ENCODE data around the gene WDR7.
"Not testable (repeated sequence)": the region's sequence is repeated elsewhere in the genome, so short reads cannot be mapped to it uniquely, and the experiment has no call there.

The WDR7 gene

GRCh38 chr18:56650944-56651770, at the start of gene WDR7:
Gene WDR7 (plus strand): TSS chr18:56651359. CDS start chr18:56672516, 21,157 bp downstream.
- DNase-seq = peak; percentile 98

DNA sequence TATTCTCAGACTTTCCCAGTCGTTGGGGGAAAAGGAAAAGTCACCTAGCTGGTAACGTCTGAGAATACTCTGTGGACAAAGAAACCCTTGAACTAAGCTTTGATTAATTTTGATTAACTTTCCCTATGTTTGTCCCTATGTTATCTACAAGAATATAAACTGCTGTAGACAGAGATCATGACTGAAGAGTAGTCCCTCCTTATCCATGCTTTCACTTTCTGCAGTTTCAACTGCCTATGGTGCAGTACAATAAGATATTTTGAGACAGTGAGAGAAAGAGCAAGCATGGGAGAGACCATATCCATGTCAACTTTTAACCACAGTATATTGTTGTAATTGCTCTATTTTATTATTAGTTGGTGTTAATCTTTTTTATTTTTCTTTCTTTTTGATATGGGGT, 44.5 kb upstream of the WDR7 start:
- DNase-seq = no peak

DNA sequence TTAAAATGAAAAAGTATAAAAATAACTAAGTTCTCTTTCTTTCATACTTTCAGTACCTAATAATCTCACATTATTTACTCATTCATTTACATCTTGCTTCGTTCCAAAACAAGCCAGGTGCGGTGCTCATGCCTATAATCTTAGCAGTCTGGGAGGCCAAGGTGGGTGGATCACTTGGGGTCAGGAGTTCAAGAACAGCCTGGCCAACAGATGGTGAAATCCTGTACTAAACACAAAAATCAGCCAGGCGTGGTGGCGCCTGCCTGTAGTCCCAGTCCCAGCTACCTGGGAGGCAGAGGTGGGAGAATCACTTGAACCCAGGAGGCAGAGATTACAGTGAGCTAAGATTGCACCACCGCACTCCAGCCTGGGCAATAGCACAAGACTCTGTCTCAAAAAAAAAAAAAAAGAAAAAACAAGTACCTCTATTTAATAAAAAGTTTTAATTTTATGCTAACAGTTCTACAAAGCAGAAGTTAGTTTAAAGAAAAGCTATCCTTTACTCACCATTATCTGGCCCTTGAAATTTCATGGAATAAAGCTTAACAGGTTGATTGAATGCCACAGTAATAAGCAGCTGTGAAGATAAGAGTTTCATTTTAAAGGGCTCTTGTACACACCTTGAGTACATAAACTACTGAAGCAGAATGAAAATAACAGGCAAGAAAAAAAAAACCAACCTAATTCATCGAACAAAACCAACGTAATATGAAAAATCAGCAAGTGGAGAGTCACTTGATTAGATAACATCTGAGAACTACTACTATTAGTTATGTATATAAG, 35.2 kb upstream of the WDR7 start:
- DNase-seq = no peak

DNA sequence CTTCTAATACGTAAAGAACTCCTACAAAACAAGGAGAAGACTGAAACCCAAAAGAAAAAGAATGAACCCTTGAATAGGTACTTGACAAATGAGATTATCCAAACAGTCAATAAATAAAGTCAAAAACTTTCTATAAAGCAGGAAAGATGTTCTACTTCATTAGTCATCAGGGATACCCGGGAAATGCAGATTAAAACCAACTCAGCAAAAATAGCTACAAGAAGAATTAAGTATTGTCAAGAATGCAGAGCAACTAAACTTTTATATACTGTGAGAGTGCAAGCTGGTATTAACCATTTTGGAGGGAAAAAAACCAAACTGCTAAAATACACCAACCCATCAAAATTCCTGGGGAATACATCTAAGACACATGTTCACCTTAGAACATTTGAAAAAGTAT, 23.2 kb upstream of the WDR7 start:
- DNase-seq = no peak

DNA sequence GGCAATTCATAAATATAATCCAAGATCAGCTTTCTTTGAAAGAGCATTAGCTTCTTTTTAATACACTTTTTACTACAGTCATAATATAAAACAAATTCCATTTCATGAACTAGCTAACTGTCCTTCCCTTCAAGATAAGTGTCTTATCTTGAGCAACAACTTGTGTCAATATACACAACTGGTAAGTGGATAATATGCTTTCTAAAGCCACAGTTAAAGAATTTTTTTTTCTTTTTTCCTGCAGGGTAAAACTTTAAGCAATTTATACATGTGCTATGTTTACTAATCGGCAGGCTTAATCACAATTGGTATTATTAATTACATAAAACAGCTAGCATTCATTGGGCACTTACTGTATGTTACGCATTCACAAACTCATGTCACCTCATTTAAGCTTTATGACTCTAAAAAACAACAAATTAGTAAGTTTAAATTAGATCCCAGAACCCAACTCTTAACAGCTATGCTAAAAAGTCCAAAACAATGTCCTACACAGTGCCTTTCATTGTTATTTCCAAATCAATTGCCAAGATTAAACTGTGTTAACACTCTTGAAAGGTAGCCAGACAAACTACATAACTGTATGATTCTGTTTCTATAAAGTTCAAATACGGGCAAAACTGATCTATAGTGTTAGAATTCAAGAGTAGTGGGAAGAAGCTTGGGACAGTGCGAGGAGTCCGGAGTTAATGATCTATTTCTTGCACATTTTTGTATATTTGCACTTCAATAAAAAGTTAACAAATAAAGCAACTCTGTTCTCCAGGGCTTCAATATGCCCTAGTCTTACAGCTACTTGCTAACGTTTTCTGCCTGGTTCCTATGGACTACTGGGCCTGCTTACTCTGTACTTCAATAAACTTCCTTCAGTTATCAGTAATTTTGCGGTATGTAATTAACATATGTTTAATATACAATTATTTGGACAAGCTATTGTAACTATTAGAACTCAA, 18.8 kb upstream of the WDR7 start:
- DNase-seq = no peak

DNA sequence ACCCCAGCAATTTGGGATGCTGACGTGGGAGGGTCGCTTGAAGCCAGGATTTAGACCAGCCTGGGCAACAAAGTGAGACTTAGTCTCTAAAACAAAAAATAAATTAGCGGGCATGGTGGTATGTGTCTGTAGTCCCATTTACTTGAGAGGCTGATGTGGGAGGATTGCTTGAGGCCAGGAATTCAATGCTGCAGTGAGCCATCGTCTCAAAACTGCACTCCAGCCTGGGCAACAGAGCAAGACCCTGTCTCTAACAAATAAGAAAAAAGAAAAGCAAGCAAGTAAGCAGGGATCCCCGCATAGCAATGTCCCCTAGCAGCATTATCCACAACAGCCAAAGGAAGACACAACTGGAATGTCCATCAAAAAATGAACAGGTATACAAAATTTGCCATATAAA, 16.2 kb upstream of the WDR7 start:
- DNase-seq = no peak

DNA sequence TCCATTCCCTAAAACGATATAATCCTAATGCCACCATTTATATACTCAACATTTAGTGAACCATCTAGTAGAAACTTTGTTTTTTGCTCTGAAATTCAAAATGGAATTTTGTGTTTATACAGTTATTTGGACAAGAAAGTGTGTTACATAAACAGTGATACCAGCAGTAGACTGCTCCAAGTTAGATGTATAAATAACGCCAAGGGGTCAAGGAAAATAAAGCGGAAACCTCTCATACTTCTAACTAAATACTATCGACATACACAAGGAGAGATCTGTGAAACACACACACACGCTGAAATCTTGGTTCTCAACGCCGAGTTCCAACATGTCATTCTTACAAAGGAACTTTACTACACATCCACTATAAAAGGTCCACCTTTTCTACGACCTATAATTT, 14.0 kb upstream of the WDR7 start:
- no peak for DNase-seq

GRCh38 chr18:56637711-56638231, 13.4 kb upstream of the WDR7 start:
- no peak for DNase-seq

DNA sequence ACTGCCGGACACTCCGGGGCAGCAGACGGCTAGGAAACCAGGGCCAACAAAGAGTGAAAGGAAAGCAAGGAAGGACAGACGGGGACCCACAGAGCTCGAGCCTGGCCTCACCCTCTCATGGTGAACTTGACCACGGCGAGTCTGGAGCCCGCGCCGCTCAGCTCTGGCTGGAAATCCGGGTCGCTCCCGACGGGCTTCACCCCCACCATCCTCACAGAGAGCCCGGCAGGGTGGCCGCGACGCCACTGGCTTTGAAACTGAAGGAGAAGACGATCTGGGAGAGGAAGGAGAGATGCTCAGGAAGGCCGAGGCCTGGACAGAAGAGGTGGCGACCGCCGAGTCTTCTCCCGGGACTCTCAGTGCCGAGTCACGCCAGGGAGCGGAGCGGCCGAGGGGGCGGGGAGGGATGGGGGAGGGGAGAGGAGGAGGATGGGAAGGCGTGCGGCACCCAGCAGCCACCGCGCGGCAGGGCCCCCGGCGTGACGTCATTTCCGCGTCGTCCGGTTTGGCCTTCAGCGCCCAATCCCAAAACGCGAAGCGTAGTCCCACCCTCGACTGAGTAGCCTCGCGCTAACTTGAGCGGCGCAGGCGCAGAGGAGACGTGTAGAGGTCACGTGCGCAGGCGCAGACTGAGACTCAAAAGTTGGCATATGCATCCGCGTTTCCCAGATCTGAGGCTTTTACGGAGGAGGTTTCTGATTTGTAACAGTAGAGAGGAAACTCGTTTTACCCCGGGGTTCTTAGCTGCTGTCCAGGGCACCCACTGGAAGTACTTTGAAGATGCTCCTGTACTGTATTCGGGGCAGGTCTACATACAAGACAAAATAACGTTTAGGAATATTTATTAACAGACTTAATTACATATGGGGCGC, 12.7 kb upstream of the WDR7 start, which contains the start of gene TXNL1:
TXNL1 (minus strand) TSS at position 361 of the 872 bp plus-strand sequence; CDS start at position 209, 152 bp downstream.
- DNase-seq = peak; percentile 98

- no peak for DNase-seq
These were observed 12.1 kb upstream of the WDR7 start for GRCh38 chr18:56639104-56639381.

DNA sequence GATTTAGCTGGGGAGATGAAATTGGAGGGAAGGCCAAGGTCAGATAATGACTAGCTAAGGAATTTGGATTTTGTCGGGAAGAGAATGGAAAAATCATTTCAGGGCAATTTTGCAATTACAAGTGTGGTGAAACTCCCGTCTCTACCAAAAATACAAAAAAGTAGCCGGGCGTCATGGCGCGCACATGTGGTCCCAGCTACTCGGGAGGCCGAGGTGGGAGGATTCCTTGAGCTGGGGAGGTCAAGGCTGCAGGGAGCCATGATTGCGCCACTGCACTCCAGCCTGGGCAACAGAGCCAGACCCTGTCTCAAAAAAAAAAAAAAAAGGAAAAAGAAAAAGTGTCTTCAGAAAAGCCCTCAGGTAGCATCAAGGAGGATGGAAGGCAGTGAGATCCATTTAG, 11.6 kb upstream of the WDR7 start:
- no peak for DNase-seq

DNA sequence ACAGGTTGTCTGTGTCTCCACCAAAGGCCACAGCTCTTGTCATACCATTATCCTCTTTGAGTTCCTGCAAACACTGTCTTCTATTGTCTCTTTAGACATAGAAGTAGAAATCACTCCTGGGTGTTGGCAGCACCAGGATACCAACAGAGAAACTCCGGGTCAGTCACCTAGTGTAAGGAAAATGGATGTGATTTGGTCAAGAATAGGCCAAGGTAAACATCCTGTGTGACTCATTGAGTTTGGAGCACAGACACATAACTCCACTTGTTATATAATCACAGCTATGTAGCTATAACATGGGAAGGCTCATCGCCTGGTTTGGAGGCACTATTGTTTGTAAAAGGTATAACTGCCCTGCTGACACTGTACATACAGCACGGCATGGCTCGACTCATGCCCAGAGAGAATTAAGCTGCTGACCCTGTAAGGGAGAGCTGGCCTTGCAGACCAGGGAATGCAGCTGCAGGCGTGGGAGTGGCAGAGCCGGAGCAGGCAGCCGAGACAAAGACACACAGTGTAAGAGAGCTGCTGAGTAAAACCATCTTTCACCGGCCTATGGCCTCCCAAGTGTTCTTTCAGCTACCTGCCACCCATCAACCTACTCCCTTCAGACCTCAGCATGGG, 9.3 kb upstream of the WDR7 start:
- DNase-seq = no peak

GRCh38 chr18:56643381-56643780, 7.8 kb upstream of the WDR7 start:
- no peak for DNase-seq

GRCh38 chr18:56645415-56646016, 5.6 kb upstream of the WDR7 start:
- peak; percentile 23 for DNase-seq

GRCh38 chr18:56647071-56647470, 4.1 kb upstream of the WDR7 start:
- no peak for DNase-seq

DNA sequence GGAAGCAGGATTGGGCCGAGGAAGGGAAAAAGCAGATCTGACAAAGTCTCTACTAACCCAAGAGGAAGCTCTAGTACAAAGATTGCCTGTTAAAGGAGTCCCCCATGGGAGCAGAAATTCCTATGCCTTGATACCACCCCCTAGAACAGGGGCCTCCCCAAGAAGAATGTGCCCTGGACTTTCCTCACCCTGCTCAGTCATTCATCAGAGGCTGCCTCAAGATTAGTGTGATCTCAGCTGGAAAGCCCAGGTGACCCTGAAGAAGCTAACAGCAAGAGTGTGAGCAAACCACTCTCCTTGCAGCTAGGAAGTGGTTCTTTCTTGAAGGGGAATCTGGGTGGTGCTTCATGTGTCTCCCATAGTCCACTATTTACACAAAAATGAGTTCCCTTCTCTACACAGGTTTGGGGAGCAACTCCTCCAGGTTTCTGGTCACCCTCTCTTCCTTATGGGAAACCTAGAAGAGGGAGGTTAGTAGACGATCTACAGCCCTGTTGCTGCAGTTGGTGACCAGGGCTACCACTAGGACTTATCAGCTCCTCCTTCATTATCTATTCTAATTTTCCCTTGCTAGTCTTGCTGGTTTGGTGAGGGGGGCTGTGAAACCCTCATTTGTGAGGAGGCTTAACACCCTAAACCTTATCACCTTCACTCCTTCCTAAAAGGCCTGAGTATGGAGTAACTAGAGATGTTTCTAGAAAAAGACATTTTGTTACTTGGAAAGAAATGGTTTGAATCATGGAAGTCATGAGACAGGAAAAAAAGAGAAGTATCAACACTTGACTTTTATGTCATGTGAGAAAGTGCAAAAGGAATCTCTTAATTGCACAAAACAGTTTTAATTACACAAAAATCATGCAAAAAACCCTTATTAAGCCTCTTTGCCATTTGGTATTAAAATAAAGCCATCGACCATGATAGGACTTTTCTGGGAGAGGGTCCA, 2.9 kb upstream of the WDR7 start:
- DNase-seq = no peak

DNA sequence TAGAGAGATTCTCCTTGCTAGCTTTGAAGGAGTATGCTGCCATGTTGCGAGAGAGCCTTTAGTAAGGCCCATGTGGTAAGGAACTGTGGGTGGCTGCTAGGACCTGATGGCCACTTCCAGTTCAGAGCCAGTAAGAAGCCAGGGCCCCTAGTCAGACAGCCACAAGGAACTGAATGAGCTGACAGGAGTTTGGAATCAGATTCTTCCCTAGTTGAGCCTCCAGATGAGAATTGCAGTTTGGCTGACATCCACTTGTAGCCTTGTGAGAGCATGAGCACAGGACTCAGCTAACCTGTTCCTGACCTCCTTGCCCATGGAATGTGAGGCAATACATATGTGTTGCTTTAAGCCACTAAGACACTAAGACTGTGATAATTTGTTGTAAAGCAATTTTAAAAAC, 1.2 kb upstream of the WDR7 start:
- no peak for DNase-seq

GRCh38 chr18:56651771-56652092, 573 bp downstream of the WDR7 start:
- DNase-seq = no peak

- no peak for DNase-seq
These were observed 1.6 kb downstream of the WDR7 start for GRCh38 chr18:56652802-56653201.

GRCh38 chr18:56654280-56654679, 3.1 kb downstream of the WDR7 start:
- DNase-seq = not testable (repeated sequence)

All from NCI-H2227 treated with DMSO at 0.1 percent for 48 hours (cell line).